HG02763 (cell line): Measurements from ENCODE around the gene PDE3B.

ENCODE experiments used
- ATAC-seq: cut with Tn5 transposase; IDR thresholded peaks from one replicate; pipeline ENCODE4 v1.9.1; 2021; ENCODE audit warnings: mild to moderate bottlenecking, moderate library complexity; ENCODE audit not compliant: unreplicated experiment

The PDE3B gene

GRCh38 chr11:14907411-14908213 lies 264.0 kb downstream of the PDE3B start:
- ATAC-seq = peak; percentile 46

DNA sequence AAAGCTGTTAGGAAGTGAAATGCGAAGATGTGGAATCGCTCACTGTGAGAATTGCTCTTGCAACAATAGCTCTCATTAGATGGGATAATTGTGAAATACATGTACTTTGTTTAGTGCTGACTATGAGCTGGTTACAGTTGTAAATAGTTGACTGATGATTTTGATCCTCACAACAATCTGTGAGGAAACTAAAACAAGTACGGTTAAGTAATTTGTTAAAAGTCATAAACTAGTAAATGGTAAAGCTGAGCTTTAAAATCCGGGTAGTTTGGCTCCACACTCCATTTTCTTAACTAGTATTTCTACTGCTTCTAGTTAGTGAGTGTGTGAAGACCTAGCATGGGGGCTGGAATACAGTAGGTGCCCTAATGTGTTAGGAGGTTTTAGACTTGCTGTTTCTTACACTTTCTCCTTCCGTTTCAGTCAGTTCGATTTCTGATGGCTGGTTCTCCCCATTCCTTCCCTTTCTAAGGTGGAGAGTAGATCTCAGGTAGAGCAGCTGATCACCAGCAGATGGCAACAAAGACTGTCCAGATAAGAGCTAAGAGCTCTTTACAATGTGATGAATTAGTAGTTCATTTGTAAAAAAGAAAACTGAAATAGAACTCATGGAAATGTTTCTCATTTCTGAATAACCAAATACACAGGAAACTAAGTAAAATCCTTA lies 264.7 kb downstream of the PDE3B start:
- ATAC-seq = no peak

- no peak for ATAC-seq
These were observed 270.9 kb downstream of the PDE3B start for GRCh38 chr11:14914536-14914935.

- ATAC-seq = no peak
These were observed 272.8 kb downstream of the PDE3B start for GRCh38 chr11:14916403-14916802.
